ENCODE measurements around the gene KAT6B. TPM values are rescaled to one million over a fixed set of nuclear protein-coding genes. Genes with fewer than 3 reads are reported as not detected.

The KAT6B gene
- total and polyA plus RNA-seq, 2 donors (not counting 1 experiment from before 2014, with no cell fraction given): 3.9 to 37.8 TPM

- H3K9me3 ChIP-seq (ENCODE audit: control insufficient read depth, insufficient read depth, low read depth, low read length): no peaks in the 10 kb centered on the region
- no peaks in the 10 kb centered on the region for H4K20me1 ChIP-seq (ENCODE audit: control insufficient read depth, extremely low read depth, insufficient read depth, low read length)
- no peak for DNase-seq (ENCODE audit: low read depth in 2 of 2)
- peaks cover 31% of the 10 kb centered on the region for H3K79me2 ChIP-seq (ENCODE audit: control insufficient read depth, insufficient read depth, low read length)
- peak overlapping the region; percentile 35 for H2AFZ ChIP-seq (ENCODE audit: low read length)
- peaks cover 11% of the 10 kb centered on the region for H3K4me1 ChIP-seq (ENCODE audit: control insufficient read depth, extremely low read depth, insufficient read depth, low read length)
- no peaks in the 10 kb centered on the region for H3K36me3 ChIP-seq (ENCODE audit: control insufficient read depth, insufficient read depth, low read length)
- H3K4me2 ChIP-seq (ENCODE audit: extremely low read depth, insufficient read depth, low read length): peak overlapping the region; percentile 81
- H3K27ac ChIP-seq (ENCODE audit: insufficient read depth, low read length): peak overlapping the region; percentile 26
- no peak for TF ChIP-seq EZH2 (IDR thresholded peaks at IDR 0.05; ENCODE audit: low read length, missing control alignments)
- TF ChIP-seq CTCF (conservative IDR thresholded peaks at IDR 0.05 in 1 of 2, IDR thresholded peaks at IDR 0.05 in 1 of 2; ENCODE audit: low read depth in 1 of 2, low read length in 2 of 2): no peak
- peak overlapping the region; percentile 52 to 85 (median 78) for H3K4me3 ChIP-seq (replicated peaks in 1 of 4; ENCODE audit: control extremely low read depth in 1 of 4, insufficient read depth in 1 of 4, low read depth in 3 of 4, low read length in 4 of 4)
- no peaks in the 10 kb centered on the region for H3K27me3 ChIP-seq (ENCODE audit: control insufficient read depth, insufficient read depth, low read length)
- no peak overlapping the region for H3K9ac ChIP-seq (ENCODE audit: insufficient read depth, low read length)
Measured at GRCh38 chr10:74827045-74827441, 643 bp downstream of the KAT6B start.

- Histone ChIP-seq H3K27me3 (ENCODE audit: control insufficient read depth, insufficient read depth, low read length) (no peaks in the 10 kb centered on the region), H3K36me3 (ENCODE audit: control insufficient read depth, insufficient read depth, low read length) (no peaks in the 10 kb centered on the region), H4K20me1 (ENCODE audit: control insufficient read depth, extremely low read depth, insufficient read depth, low read length) (no peaks in the 10 kb centered on the region), H3K27ac (ENCODE audit: insufficient read depth, low read length) (no peak overlapping the region), H2AFZ (ENCODE audit: low read length) (no peak overlapping the region), H3K4me3 (replicated peaks in 1 of 4; ENCODE audit: control extremely low read depth in 1 of 4, insufficient read depth in 1 of 4, low read depth in 3 of 4, low read length in 4 of 4) (peak overlapping the region; percentile 52 to 85 (median 78)), H3K4me2 (ENCODE audit: extremely low read depth, insufficient read depth, low read length) (peak overlapping the region; percentile 81), H3K79me2 (ENCODE audit: control insufficient read depth, insufficient read depth, low read length) (peaks cover 31% of the 10 kb centered on the region), H3K9me3 (ENCODE audit: control insufficient read depth, insufficient read depth, low read depth, low read length) (no peaks in the 10 kb centered on the region), H3K4me1 (ENCODE audit: control insufficient read depth, extremely low read depth, insufficient read depth, low read length) (peaks cover 8% of the 10 kb centered on the region), H3K9ac (ENCODE audit: insufficient read depth, low read length) (no peak overlapping the region)
- no peak for DNase-seq (ENCODE audit: low read depth in 2 of 2)
- TF ChIP-seq EZH2 (IDR thresholded peaks at IDR 0.05; ENCODE audit: low read length, missing control alignments): no peak
- TF ChIP-seq CTCF (conservative IDR thresholded peaks at IDR 0.05 in 1 of 2, IDR thresholded peaks at IDR 0.05 in 1 of 2; ENCODE audit: low read depth in 1 of 2, low read length in 2 of 2): no peak
Measured at GRCh38 chr10:74827694-74828093, 1.3 kb downstream of the KAT6B start.

DNA sequence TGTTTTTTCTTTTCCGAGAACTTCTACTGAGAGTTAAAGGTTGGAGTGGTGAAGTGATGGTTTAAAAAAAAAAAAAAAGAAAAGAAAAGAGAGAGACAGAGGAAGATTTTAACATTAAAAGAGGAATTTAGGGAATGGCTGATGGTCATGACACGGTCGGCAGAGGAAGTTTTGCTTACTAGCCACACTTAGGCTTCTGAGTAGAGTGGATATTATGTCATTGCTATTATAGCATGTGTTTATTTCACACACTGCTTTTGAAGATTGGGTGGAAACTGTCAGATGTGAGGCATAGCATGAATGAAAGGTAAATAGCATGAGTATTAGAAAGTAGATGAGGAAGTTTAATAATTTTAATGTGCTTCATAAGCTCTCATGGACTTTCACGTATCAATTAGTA lies 2.5 kb downstream of the KAT6B start:
- no peak overlapping the region for H3K4me2 ChIP-seq (ENCODE audit: extremely low read depth, insufficient read depth, low read length)
- DNase-seq (ENCODE audit: low read depth in 2 of 2): no peak
- H3K79me2 ChIP-seq (ENCODE audit: control insufficient read depth, insufficient read depth, low read length): peaks cover 32% of the 10 kb centered on the region
- no peak overlapping the region for H3K4me3 ChIP-seq (replicated peaks in 1 of 4; ENCODE audit: control extremely low read depth in 1 of 4, insufficient read depth in 1 of 4, low read depth in 3 of 4, low read length in 4 of 4)
- H3K27ac ChIP-seq (ENCODE audit: insufficient read depth, low read length): no peak overlapping the region
- TF ChIP-seq CTCF (conservative IDR thresholded peaks at IDR 0.05 in 1 of 2, IDR thresholded peaks at IDR 0.05 in 1 of 2; ENCODE audit: low read depth in 1 of 2, low read length in 2 of 2) (no peak), EZH2 (IDR thresholded peaks at IDR 0.05; ENCODE audit: low read length, missing control alignments) (no peak)
- no peak overlapping the region for H3K9ac ChIP-seq (ENCODE audit: insufficient read depth, low read length)
- peaks cover 8% of the 10 kb centered on the region for H3K4me1 ChIP-seq (ENCODE audit: control insufficient read depth, extremely low read depth, insufficient read depth, low read length)
- H3K9me3 ChIP-seq (ENCODE audit: control insufficient read depth, insufficient read depth, low read depth, low read length): no peaks in the 10 kb centered on the region
- H3K36me3 ChIP-seq (ENCODE audit: control insufficient read depth, insufficient read depth, low read length): no peaks in the 10 kb centered on the region
- no peaks in the 10 kb centered on the region for H4K20me1 ChIP-seq (ENCODE audit: control insufficient read depth, extremely low read depth, insufficient read depth, low read length)
- H2AFZ ChIP-seq (ENCODE audit: low read length): no peak overlapping the region
- H3K27me3 ChIP-seq (ENCODE audit: control insufficient read depth, insufficient read depth, low read length): no peaks in the 10 kb centered on the region

Measured in fibroblast of lung (primary cell).